GM18498 (cell line): ENCODE data around the gene GFER.

ENCODE experiments used
- ATAC-seq: cut with Tn5 transposase; IDR thresholded peaks from one replicate; pipeline ENCODE4 v1.9.1; 2021; ENCODE audit warnings: mild to moderate bottlenecking, moderate library complexity; ENCODE audit not compliant: unreplicated experiment

Gene GFER

DNA sequence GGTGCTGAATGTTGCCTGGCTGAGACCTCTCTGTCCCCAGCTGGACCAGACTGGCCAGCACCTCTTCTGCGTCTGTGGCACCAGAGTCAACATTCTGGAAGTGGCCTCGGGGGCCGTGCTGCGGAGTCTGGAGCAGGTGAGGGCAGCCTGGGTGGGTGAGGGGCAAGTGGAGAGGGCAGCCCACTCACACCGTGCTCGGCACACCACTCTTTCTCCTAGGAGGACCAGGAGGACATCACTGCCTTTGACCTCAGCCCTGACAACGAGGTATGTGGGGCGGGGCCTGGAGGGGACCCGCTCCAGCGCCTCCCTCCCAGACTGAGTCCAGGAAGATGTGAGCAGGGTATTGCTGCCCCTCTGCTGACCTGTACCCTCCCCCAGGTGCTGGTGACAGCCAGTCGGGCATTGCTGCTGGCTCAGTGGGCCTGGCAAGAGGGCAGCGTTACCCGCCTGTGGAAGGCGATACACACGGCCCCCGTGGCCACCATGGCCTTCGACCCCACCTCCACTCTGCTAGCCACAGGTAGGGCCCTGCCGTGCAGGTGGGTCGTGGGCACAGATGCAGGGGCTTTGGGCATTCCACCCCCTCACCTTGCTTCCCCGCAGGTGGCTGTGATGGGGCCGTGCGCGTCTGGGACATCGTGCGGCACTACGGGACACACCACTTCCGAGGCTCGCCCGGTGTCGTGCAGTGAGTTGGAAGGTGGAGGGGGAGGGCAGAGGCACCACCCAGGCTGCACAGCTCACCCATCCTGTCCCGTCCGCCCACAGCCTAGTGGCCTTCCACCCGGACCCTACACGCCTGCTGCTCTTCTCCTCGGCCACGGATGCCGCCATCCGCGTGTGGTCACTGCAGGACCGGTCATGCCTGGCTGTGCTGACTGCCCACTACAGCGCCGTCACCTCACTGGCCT is 9.6 kb upstream of the GFER start:
- ATAC-seq: no peak

DNA sequence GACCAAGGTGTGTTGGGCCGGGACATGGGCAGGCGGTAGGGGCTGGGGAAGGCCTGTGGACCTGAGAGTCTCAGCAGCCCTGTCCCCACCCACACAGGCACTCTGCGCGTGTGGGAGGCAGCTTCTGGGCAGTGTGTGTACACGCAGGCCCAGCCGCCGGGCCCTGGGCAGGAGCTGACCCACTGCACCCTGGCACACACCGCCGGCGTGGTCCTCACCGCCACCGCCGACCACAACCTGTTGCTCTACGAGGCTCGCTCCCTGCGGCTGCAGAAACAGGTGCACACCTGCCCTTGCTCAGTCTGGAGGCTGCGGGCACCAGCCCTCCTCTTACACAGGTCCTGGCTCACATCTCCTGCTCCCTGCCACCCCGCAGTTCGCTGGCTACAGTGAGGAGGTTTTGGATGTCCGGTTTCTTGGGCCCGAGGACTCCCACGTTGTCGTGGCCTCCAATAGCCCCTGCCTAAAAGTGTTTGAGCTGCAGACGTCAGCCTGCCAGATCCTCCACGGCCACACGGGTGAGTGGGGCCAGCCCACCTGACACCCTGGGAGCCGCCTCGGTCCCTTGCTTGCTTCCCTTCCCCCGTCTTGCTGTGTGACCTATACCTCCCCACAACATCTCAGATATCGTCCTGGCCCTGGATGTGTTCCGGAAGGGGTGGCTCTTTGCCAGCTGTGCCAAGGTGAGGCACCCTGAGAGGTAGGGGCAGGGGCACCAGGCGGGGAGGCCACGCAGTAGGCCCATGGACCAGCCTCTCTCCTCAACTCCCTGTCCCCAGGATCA is 8.4 kb upstream of the GFER start:
- ATAC-seq: no peak

DNA sequence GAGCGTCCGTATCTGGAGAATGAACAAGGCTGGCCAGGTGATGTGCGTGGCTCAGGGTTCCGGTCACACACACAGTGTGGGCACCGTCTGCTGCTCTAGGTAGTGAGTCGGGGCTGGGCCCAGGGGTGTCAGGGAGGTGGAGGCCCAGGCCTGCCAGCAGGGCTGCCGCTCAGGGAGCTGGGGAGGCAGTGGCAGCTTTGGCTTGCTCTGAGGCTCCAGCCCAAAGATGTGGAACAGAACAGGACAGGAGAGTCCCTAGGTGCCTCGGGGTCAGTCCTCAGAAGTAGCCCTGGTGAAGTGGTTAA is 7.8 kb upstream of the GFER start:
- ATAC-seq: no peak

- no peak for ATAC-seq
Observed at GRCh38 chr16:1976951-1977874, 6.8 kb upstream of the GFER start.

DNA sequence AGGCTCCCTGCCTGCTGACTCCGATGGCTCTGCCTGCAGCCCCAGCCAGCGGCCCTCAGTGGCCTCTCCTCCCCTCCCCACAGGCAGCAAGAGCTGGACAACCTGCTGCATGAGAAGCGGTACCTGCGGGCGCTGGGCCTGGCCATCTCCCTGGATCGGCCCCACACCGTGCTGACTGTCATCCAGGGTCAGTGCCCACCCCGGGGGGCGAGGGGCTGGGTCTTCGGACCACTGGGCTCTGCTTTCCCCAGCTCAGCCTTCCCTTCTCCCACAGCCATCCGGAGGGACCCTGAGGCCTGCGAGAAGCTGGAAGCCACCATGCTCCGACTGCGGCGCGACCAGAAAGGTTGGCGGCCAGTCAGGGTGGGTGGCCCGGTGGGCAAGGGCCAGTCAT is 6.1 kb upstream of the GFER start:
- no peak for ATAC-seq

DNA sequence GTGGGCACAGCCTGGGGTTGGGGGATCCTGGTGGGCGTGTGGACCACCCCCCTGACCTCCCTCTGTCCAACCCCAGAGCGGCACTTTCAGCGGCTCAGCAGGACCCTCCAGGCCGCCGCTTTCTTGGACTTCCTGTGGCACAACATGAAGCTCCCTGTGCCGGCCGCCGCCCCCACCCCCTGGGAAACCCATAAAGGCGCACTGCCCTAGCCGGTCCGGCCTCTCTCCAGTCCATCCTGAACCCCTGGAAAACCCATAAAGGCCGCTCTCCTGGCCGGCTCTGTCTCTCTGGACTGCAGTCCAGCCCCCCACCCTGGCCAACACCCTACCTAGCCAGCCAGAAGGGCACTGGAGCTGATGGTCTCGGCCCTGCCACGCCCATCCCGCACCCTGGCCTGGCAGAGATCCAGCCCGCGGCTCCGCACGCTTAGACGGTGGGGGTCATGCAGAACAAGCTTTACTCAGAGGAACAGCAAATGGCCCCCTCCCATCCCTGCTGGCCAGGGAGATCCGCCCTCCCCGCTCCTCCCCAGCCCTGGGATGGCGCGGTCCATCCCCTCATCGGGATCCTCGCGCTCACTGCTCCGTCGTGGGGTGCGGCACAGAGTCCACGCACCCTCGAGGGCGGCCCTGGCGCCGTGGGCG is 5.4 kb upstream of the GFER start:
- ATAC-seq: no peak

- ATAC-seq: no peak
Observed at GRCh38 chr16:1979271-1980029, 4.5 kb upstream of the GFER start.

GRCh38 chr16:1980030-1980769 is 3.8 kb upstream of the GFER start:
- ATAC-seq: no peak

DNA sequence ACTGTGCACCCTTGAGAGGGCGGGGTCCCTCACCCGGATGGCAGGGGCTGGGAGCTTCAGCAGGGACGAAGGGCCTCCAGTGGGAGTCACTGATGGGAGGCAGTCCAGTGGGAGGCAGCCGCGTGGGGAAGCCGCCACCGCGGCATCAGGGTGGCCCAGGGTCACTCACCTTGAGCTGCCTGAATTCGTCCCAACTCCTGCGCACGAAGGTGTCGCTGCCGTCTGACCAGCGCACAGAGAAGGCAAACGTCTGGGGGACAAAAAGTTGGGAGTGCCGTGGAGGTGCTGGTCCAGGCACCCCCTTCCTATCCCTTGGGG is 3.3 kb upstream of the GFER start:
- no peak for ATAC-seq

DNA sequence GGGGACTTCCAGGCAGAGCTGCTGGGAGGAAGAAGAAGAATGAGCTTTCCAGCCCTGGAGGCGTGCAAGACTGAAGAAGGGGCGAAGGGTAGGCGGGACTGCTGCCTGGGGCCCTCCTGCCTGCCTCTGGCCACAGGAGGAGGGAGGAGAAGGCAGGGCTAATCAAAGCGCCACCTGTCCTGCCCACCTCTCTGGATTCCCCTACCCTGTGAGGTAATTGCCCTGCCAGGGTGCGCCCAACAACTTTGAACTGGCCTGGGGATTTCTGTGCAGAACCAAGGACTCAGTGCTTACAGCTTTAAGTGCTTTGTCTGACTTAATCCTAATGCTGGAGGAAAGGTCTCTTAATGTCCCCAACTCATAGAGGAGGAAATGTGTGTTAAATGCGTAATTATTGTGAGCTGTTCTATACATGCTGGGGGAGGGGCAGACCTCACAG is 2.6 kb upstream of the GFER start, which contains the start of gene NOXO1:
TSS of gene NOXO1 (minus strand) at position 72 of the 439 bp plus-strand sequence. CDS start 290 bp downstream, outside the sequence.
- no peak for ATAC-seq

DNA sequence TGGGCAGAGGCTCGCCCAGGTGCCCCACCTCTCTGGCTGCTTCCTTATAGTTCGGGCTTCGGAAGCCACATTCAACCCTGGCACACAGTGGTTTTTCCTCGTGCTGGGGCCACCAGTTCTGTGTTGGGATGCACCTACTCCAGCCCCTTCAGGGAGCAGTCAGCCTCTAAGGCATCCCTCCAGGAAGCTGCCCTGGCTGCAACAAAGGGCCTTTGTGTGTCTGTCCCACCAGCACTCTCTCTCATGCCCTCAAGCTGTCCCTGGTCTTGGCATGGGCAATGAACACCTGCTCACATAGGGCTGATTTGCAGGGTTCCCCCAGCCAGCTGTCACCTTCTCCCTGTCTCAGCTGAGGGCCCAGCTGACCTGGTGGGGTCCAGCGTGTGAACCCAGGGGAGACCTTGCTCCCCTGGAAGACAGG is 2.0 kb upstream of the GFER start:
- no peak for ATAC-seq

- ATAC-seq: no peak
Observed at GRCh38 chr16:1982991-1983543, 926 bp upstream of the GFER start.

GRCh38 chr16:1984347-1985225 is 593 bp downstream of the GFER start:
- peak; percentile 4 for ATAC-seq

- ATAC-seq: no peak
Observed at GRCh38 chr16:1985466-1986150, 1.6 kb downstream of the GFER start.

DNA sequence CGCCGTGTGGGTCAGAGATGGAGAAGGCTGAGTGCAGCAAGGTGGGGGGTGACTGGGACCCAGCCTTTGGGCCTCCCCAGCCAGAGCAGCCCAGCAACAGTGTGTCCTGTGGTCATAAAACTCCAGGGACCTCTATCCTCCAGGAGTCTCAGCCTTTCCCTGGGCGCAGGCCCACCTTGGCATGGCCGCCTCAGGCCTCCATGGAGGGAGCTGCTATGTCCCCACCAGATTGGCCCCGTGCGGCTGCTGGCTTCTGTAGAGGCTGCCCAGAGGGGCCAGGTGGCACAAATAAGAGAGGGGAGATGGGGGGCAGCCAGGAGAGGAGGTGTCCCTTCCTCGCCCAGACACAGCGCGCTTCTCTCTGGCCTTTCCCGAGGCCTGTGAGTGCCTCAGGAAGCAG is 3.2 kb downstream of the GFER start:
- no peak for ATAC-seq

DNA sequence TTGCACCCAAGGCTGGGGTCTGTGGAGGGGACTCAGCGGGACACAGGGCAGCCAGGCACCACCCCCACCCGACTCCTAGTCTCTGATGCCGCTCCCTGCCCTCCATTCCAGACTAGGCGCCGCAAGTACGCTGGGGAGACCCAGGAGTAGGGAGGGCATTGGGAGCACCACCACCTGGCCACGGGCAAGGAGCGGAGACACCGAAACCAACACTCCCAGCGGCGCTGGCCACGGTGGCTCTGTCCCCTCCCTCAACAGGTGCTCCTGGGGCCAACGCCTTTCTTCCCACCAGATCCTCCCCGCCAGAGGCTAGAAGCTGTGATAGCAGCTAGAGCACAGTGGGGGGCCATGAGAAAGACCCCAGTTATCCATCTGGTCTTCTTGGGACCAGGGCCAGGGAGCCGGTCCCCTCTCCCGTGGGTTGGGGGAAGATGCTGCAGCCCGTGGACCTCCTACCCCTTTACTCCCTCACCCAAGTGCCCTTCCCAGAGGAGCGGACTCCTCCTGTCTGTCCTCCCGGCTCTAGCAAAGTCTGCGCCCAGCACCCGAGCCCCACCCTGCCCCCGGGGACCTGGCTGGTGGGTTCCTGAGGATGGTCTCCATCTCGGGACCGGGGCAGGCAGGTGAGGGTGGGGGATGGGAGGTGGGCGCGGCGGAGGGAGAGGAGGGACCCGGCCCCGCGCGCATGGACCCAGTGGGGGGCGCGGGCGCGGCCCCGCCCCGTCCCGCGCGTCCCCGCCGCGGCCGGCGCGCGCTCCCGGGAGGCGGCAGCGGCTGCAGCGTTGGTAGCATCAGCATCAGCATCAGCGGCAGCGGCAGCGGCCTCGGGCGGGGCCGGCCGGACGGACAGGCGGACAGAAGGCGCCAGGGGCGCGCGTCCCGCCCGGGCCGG is 5.5 kb downstream of the GFER start, which contains the start of gene SYNGR3:
TSS of gene SYNGR3 (plus strand) at position 762 of the 892 bp plus-strand sequence. CDS start 133 bp downstream, outside the sequence.
- ATAC-seq: no peak

- no peak for ATAC-seq
Observed at GRCh38 chr16:1990101-1990350, 6.0 kb downstream of the GFER start.
